Posterior vena cava (tissue), 2 donors: ENCODE measurements around the gene UBXN6. TPM values are rescaled to one million over a fixed set of nuclear protein-coding genes. Genes with fewer than 3 reads are reported as not detected.
A peak's percentile ranks its signal among the peaks of the same experiment; 100 is the strongest.

Experiments
- DNase-seq: peaks from one replicate; pipeline ENCODE4 v3.0.0-alpha.2; 2020; ENCODE audit warnings: low spot score
- intact Hi-C, 2 donors: fragments of 100-400 bp; cut with DNase I; formaldehyde crosslinking; loops; one replicate each; pipeline versions ENCODE4 v1.14.1 to v1.14.2; 2022 to 2023
- long read RNA-seq, 2 donors: library from polyadenylated mRNA; unstranded; transcript quantifications; one replicate each; pipeline ENCODE4 v2.0.0, GENCODE V29; 2020 to 2021
- total RNA-seq, 2 donors: library from RNA; stranded (reverse); fragmentation: NEBNext Ultra II Directional; extraction: Animal tissue kit (Norgen Biotek cat#: 25700); gene quantifications; one replicate each; pipeline ENCODE4 v1.2.1, GENCODE V29; 2021
- donor health status: DM: yes; HTN: yes; CAD: no.
- donor health status: DM: yes; HTN: yes; CAD: no.

UBXN6 gene
- 10 to 100 TPM; 85.1 to 85.5 TPM for total RNA-seq
- long read RNA-seq, donor 1, transcript UBXN6-201 (11 exons, 1,943 nt): major isoform, 8 of 20 reads
- long read RNA-seq, donor 1, partial matches to known transcripts: 6 of 20 reads
- long read RNA-seq, donor 1, other reads (novel, unspliced or antisense): 4 of 20 reads
- long read RNA-seq, donor 2, full-length matches to known transcripts: 55 of 91 reads
- long read RNA-seq, donor 2, partial matches to known transcripts: 32 of 91 reads
- long read RNA-seq, donor 2, other reads (novel, unspliced or antisense): 4 of 91 reads

GRCh38 chr19:4457654-4458395 lies at the start of gene UBXN6:
Gene UBXN6 (minus strand): TSS chr19:4457794. CDS start chr19:4457697, 97 bp downstream.
- DNase-seq: peak; percentile 99
- intact Hi-C loops: no loop called here

- intact Hi-C loops: no loop called here
- DNase-seq: no peak
Observed at GRCh38 chr19:4507150-4507452, 49.5 kb upstream of the UBXN6 start.

- intact Hi-C loops: no loop called here
- no peak for DNase-seq
Observed at GRCh38 chr19:4506449-4507149, 49.0 kb upstream of the UBXN6 start.

GRCh38 chr19:4505570-4506448 lies 48.2 kb upstream of the UBXN6 start:
- no peak for DNase-seq
- intact Hi-C loops: no loop called here

GRCh38 chr19:4504891-4505569 lies 47.4 kb upstream of the UBXN6 start:
- DNase-seq: no peak
- intact Hi-C loops: loop anchor here in 1 of 2 donors (1.0 kb wide), 1 partner anchor 25 kb away; no protein-coding TSS in a partner anchor

- intact Hi-C loops: loop anchor here in 1 of 2 donors (1.0 kb wide), 1 partner anchor 26 kb away; no protein-coding TSS in a partner anchor
- no peak for DNase-seq
Observed at GRCh38 chr19:4504297-4504701, 46.7 kb upstream of the UBXN6 start.

- intact Hi-C loops: loop anchor here in 1 of 2 donors (1.0 kb wide), 1 partner anchor 27 kb away; no protein-coding TSS in a partner anchor
- DNase-seq: no peak
Observed at GRCh38 chr19:4503825-4504170, 46.2 kb upstream of the UBXN6 start.

- no peak for DNase-seq
- intact Hi-C loops: no loop called here
Observed at GRCh38 chr19:4503132-4503824, 45.7 kb upstream of the UBXN6 start.

- intact Hi-C loops: no loop called here
- no peak for DNase-seq
Observed at GRCh38 chr19:4502282-4503131, 44.9 kb upstream of the UBXN6 start.

- intact Hi-C loops: no loop called here
- DNase-seq: no peak
Observed at GRCh38 chr19:4501691-4502090, 44.1 kb upstream of the UBXN6 start.

GRCh38 chr19:4500841-4501591 lies 43.4 kb upstream of the UBXN6 start:
- no peak for DNase-seq
- intact Hi-C loops: no loop called here

GRCh38 chr19:4499855-4500254 lies 42.3 kb upstream of the UBXN6 start:
- intact Hi-C loops: no loop called here
- DNase-seq: no peak

GRCh38 chr19:4499318-4499717 lies 41.7 kb upstream of the UBXN6 start:
- intact Hi-C loops: no loop called here
- no peak for DNase-seq

- DNase-seq: no peak
Observed at GRCh38 chr19:4498694-4499093, 41.1 kb upstream of the UBXN6 start.

GRCh38 chr19:4497770-4498389 lies 40.3 kb upstream of the UBXN6 start:
- no peak for DNase-seq
- intact Hi-C loops: no loop called here

More at GRCh38 chr19:4498694-4499093, 41.1 kb upstream of the UBXN6 start:
- intact Hi-C loops: no loop called here

GRCh38 chr19:4496304-4496703 lies 38.7 kb upstream of the UBXN6 start:
- DNase-seq: no peak
- intact Hi-C loops: no loop called here
